WTC11 (cell line): ENCODE measurements around the gene CCL4. TPM values are rescaled to one million over a fixed set of nuclear protein-coding genes. Genes with fewer than 3 reads are reported as not detected.
"Not testable (repeated sequence)": the region's sequence is repeated elsewhere in the genome, so short reads cannot be mapped to it uniquely, and the experiment has no call there.

Experiments used
- ATAC-seq: fragments of 200-7000 bp; cut with Tn5 transposase; 2 replicates; pipeline ENCODE4 v1.10.0; 2021; ENCODE audit warnings: mild to moderate bottlenecking, moderate library complexity
- CTCF ChIA-PET: fragments of 300-600 bp; sonication (Branson Sonifier 250); formaldehyde crosslinking; loops from one replicate; lab custom pipeline; 2021; ENCODE audit warnings: antibody characterized with exemption; lab: Charles Lee
- POLR2A ChIA-PET: fragments of 350-600 bp; sonication (Branson Sonifier 250); formaldehyde crosslinking; loops from one replicate; lab custom pipeline; 2021; ENCODE audit warnings: antibody characterized with exemption; lab: Charles Lee
- DNase-seq: peaks from one replicate; pipeline ENCODE4 v3.0.0; 2021; ENCODE audit warnings: low spot score
- H3K27ac Mint-ChIP-seq: 2 replicates; pipeline ENCODE4 v1.8.0; 2021; ENCODE audit warnings: mixed read lengths
- H3K27me3 Mint-ChIP-seq: 2 replicates; pipeline ENCODE4 v1.8.0; 2021; ENCODE audit warnings: low read depth, mild to moderate bottlenecking, moderate library complexity, mixed read lengths
- H3K36me3 Mint-ChIP-seq: 2 replicates; pipeline ENCODE4 v1.8.0; 2021; ENCODE audit warnings: mixed read lengths
- H3K4me1 Mint-ChIP-seq: 2 replicates; pipeline ENCODE4 v1.8.0; 2022; ENCODE audit warnings: mixed read lengths
- H3K4me3 Mint-ChIP-seq: 2 replicates; pipeline ENCODE4 v1.8.0; 2021; ENCODE audit warnings: mild to moderate bottlenecking, moderate library complexity, mixed read lengths
- H3K9me3 Mint-ChIP-seq: 2 replicates; pipeline ENCODE4 v1.8.0; 2021; ENCODE audit warnings: mixed read lengths
- KAT7 ChIP-seq: sonication (generic); formaldehyde crosslinking; IDR thresholded peaks from 2 replicates; pipeline ENCODE4 v1.8.1; 2023; ENCODE audit warnings: missing genetic modification reagents, mild to moderate bottlenecking, borderline replicate concordance
- MLX ChIP-seq: sonication (generic); formaldehyde crosslinking; IDR thresholded peaks from 2 replicates; pipeline ENCODE4 v1.8.1; 2023; ENCODE audit warnings: mild to moderate bottlenecking, missing genetic modification reagents, moderate library complexity
- NFATC4 ChIP-seq: fragments of 250-450 bp; sonication (Bioruptor Pico); IDR thresholded peaks from 2 replicates; pipeline ENCODE4 v1.9.0; 2021; ENCODE audit warnings: mild to moderate bottlenecking
- TEAD4 ChIP-seq: sonication (generic); formaldehyde crosslinking; IDR thresholded peaks from 2 replicates; pipeline ENCODE4 v1.8.0; 2022; ENCODE audit warnings: mild to moderate bottlenecking, missing genetic modification reagents
- ZNF281 ChIP-seq: sonication (generic); formaldehyde crosslinking; IDR thresholded peaks from 2 replicates; pipeline ENCODE4 v1.8.0; 2023; ENCODE audit warnings: mild to moderate bottlenecking, missing genetic modification reagents
- ZNF512 ChIP-seq: sonication (generic); formaldehyde crosslinking; IDR thresholded peaks from 2 replicates; pipeline ENCODE4 v1.8.1; 2022; ENCODE audit warnings: missing genetic modification reagents, borderline replicate concordance
- total RNA-seq: library from RNA; stranded (reverse); gene quantifications from 3 replicates; pipeline ENCODE4 v1.2.3, GENCODE V29; 2021
- TF ChIP-seq, protein P1 (sequence below): fragments of 250-450 bp; sonication (Bioruptor Pico); IDR thresholded peaks from 2 replicates; pipeline ENCODE4 v1.8.0; 2021; ENCODE audit warnings: mild to moderate bottlenecking
- TF ChIP-seq, protein P2 (sequence below): sonication (generic); formaldehyde crosslinking; IDR thresholded peaks from 2 replicates; pipeline ENCODE4 v1.8.0; 2023; ENCODE audit warnings: missing genetic modification reagents, mild to moderate bottlenecking, borderline replicate concordance
- TF ChIP-seq, protein P3 (sequence below): sonication (generic); formaldehyde crosslinking; IDR thresholded peaks from 2 replicates; pipeline ENCODE4 v1.8.0; 2023; ENCODE audit warnings: missing genetic modification reagents
- TF ChIP-seq, protein P4 (sequence below): fragments of 250-450 bp; sonication (Bioruptor Pico); conservative IDR thresholded peaks from 2 replicates; pipeline ENCODE4 v1.9.0; 2021; ENCODE audit warnings: mild to moderate bottlenecking
- TF ChIP-seq, protein P5 (sequence below): fragments of 250-450 bp; sonication (Bioruptor Pico); IDR thresholded peaks from 2 replicates; pipeline ENCODE4 v1.9.0; 2021; ENCODE audit warnings: moderate library complexity, mild to moderate bottlenecking, inconsistent platforms, borderline replicate concordance

The CCL4 gene
- total RNA-seq, 1 experiment from 2014 or later, result 0.48 TPM

DNA sequence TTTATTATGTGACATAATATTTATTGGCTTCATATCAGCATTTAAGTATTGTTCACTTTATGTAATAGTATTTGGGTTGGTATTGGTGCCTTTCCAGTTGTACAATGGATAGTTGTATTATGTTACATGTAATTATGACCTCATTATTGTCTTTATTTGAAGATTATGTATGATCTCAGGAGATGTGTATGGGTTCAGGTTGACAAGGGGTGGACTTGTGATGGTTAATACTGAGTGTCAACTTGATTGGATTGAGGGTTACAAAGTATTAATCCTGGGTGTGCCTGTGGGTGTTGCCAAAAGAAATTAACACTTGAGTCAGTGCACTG, 12.0 kb downstream of the CCL4 start:
- H3K36me3 Mint-ChIP-seq, result peaks cover 13% of the 10 kb centered on the region
- DNase-seq, H3K4me1 Mint-ChIP-seq, CTCF ChIA-PET, H3K27me3 Mint-ChIP-seq, POLR2A ChIA-PET, H3K27ac Mint-ChIP-seq, H3K4me3 Mint-ChIP-seq, ATAC-seq: not testable (repeated sequence)
- peaks cover 39% of the 10 kb centered on the region for H3K9me3 Mint-ChIP-seq

DNA sequence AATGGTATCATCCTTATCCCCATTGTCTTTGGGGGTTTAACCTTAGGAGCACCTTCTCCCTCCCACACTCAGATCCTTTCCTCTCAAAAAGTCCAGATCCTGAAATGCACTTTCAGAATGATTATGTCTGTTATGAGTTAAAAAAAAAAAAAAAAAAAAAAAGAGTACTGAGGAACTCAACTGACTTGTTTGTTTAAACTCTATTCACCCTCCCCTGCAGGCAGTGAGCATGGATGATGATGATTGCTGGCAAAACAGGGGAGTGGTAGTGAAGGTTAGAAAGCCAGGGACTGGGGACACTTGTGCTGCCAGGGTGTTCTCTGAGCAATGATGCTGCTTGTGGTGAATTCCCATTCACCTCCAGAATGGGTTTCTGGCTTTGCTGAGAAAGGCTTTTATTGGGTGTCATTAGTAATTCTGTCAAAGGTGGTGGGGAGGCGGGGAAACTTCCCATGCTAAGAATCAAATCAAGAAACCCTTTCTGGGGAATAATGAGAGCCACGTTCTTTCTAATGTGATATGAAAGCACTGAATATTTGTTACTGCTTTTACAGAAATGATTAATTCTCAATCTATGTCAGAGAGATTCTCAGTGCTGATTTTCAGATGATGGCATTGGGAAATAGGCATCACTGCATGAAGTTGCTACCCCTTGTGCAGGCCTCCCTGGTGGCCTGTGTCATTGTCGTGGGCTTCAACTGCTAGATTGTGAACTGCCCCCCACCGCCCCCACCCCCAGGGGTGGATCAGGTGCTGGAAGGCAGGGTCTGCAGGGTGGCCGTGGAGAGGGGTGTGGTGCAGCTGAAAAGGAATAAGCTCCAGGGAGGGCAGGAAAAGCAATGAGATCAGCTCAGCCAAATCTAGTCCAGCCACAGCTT, 14.1 kb downstream of the CCL4 start:
- H3K27me3 Mint-ChIP-seq, result peaks cover 27% of the 10 kb centered on the region
- peaks cover 7% of the 10 kb centered on the region for H3K4me1 Mint-ChIP-seq
- TF ChIP-seq, protein P1, sequence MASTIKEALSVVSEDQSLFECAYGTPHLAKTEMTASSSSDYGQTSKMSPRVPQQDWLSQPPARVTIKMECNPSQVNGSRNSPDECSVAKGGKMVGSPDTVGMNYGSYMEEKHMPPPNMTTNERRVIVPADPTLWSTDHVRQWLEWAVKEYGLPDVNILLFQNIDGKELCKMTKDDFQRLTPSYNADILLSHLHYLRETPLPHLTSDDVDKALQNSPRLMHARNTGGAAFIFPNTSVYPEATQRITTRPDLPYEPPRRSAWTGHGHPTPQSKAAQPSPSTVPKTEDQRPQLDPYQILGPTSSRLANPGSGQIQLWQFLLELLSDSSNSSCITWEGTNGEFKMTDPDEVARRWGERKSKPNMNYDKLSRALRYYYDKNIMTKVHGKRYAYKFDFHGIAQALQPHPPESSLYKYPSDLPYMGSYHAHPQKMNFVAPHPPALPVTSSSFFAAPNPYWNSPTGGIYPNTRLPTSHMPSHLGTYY (CRISPR knock-in tag), result no peak
- TF ChIP-seq ZNF281 (no peak), NFATC4 (CRISPR knock-in tag) (no peak), MLX (CRISPR knock-in tag) (no peak), KAT7 (CRISPR knock-in tag) (no peak), TEAD4 (CRISPR knock-in tag) (no peak), ZNF512 (CRISPR knock-in tag) (no peak)
- TF ChIP-seq, protein P2, sequence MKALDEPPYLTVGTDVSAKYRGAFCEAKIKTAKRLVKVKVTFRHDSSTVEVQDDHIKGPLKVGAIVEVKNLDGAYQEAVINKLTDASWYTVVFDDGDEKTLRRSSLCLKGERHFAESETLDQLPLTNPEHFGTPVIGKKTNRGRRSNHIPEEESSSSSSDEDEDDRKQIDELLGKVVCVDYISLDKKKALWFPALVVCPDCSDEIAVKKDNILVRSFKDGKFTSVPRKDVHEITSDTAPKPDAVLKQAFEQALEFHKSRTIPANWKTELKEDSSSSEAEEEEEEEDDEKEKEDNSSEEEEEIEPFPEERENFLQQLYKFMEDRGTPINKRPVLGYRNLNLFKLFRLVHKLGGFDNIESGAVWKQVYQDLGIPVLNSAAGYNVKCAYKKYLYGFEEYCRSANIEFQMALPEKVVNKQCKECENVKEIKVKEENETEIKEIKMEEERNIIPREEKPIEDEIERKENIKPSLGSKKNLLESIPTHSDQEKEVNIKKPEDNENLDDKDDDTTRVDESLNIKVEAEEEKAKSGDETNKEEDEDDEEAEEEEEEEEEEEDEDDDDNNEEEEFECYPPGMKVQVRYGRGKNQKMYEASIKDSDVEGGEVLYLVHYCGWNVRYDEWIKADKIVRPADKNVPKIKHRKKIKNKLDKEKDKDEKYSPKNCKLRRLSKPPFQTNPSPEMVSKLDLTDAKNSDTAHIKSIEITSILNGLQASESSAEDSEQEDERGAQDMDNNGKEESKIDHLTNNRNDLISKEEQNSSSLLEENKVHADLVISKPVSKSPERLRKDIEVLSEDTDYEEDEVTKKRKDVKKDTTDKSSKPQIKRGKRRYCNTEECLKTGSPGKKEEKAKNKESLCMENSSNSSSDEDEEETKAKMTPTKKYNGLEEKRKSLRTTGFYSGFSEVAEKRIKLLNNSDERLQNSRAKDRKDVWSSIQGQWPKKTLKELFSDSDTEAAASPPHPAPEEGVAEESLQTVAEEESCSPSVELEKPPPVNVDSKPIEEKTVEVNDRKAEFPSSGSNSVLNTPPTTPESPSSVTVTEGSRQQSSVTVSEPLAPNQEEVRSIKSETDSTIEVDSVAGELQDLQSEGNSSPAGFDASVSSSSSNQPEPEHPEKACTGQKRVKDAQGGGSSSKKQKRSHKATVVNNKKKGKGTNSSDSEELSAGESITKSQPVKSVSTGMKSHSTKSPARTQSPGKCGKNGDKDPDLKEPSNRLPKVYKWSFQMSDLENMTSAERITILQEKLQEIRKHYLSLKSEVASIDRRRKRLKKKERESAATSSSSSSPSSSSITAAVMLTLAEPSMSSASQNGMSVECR (CRISPR knock-in tag), result no peak
- TF ChIP-seq, protein P3, sequence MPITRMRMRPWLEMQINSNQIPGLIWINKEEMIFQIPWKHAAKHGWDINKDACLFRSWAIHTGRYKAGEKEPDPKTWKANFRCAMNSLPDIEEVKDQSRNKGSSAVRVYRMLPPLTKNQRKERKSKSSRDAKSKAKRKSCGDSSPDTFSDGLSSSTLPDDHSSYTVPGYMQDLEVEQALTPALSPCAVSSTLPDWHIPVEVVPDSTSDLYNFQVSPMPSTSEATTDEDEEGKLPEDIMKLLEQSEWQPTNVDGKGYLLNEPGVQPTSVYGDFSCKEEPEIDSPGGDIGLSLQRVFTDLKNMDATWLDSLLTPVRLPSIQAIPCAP, result no peak
- TF ChIP-seq, protein P4, sequence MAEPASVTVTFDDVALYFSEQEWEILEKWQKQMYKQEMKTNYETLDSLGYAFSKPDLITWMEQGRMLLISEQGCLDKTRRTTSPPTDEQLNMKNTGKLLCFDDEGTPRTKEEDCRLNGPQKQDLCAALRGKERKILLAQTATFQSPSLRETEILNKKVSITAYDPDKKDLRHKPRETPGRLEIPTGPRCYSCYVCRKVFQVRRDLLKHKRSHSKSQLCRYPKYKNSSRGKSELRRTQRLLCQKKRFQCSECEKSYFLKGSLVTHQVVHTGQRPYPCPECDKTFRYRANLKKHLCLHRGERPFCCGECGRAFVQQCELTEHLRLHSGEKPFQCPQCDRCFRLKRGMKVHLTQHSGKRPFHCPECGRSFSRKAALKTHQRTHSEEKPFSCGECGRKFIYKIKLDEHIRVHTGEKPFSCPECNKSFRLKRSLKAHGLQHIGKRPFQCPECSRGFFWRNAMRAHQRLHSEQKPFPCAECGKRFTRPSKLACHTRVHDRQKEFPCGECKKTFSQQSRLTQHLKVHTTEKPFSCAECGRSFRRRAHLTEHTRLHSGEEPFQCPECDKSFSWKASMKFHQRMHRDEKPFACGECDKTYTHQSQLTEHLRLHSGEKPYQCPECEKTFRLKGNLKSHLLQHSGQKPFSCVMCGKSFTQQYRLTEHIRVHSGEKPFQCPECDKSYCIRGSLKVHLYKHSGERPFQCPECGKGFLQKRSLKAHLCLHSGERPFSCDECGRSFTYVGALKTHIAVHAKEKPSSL (CRISPR knock-in tag), result no peak
- TF ChIP-seq, protein P5, sequence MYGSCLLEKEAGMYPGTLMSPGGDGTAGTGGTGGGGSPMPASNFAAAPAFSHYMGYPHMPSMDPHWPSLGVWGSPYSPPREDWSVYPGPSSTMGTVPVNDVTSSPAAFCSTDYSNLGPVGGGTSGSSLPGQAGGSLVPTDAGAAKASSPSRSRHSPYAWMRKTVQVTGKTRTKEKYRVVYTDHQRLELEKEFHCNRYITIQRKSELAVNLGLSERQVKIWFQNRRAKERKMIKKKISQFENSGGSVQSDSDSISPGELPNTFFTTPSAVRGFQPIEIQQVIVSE (CRISPR knock-in tag), result no peak
- peaks cover 31% of the 10 kb centered on the region for H3K9me3 Mint-ChIP-seq
- ATAC-seq (no peak), DNase-seq (no peak)
- H3K27ac Mint-ChIP-seq, result no peak overlapping the region
- peaks cover 13% of the 10 kb centered on the region for H3K36me3 Mint-ChIP-seq
- POLR2A ChIA-PET, result no interaction called here
- CTCF ChIA-PET, result interaction anchor here (0.7 to 3.0 kb wide), 5 partner anchors 45 to 309 kb away, joined by 3 to 12 read pairs (median 4); partner anchors contain the start of gene TAF15
- no peak overlapping the region for H3K4me3 Mint-ChIP-seq
